ENCODE measurements around the gene SCTR. TPM values are rescaled to one million over a fixed set of nuclear protein-coding genes. Genes with fewer than 3 reads are reported as not detected.

The SCTR gene
- total and polyA plus RNA-seq, 2 of the 8 experiments (the other 6 are each of a cell fraction or from before 2014, with no cell fraction given), result 0.15 TPM; not detected in 1

- ChIA-PET CTCF (ENCODE audit: partially characterized antibody) (interaction anchor here (0.6 to 6.9 kb wide), 3 partner anchors 21 to 186 kb away, joined by 3 to 41 read pairs (median 3); no protein-coding TSS in a partner anchor), POLR2A (ENCODE audit: partially characterized antibody) (interaction anchor here (0.9 kb wide), 1 partner anchor 10 kb away, joined by 3 read pairs; no protein-coding TSS in a partner anchor)
- Histone ChIP-seq H3K4me1 (replicated peaks in 1 of 4; ENCODE audit: control insufficient read depth in 3 of 4, insufficient read depth in 4 of 4, low read length in 3 of 4) (no peaks in the 10 kb centered on the region), H3K4ac (replicated peaks; ENCODE audit: insufficient read length, low read depth, low read length) (no peak overlapping the region), H2BK120ac (replicated peaks; ENCODE audit: low read depth, low read length) (no peak overlapping the region), H2AK5ac (ENCODE audit: low read depth, low read length) (no peak overlapping the region), H2BK12ac (ENCODE audit: low read depth, low read length) (no peak overlapping the region), H3K56ac (replicated peaks; ENCODE audit: insufficient read length, low read depth, low read length) (no peak overlapping the region), H3K4me2 (ENCODE audit: insufficient read depth in 1 of 2, low read depth in 2 of 2, low read length in 2 of 2) (no peak overlapping the region), H2AFZ (ENCODE audit: low read length) (no peak overlapping the region), H3K27ac (ENCODE audit: low read depth, low read length) (no peak overlapping the region), H3K18ac (ENCODE audit: extremely low read depth, low read length) (no peak overlapping the region), H4K20me1 (replicated peaks in 1 of 2; ENCODE audit: control insufficient read depth in 1 of 2, insufficient read depth in 2 of 2, low read length in 2 of 2) (no peaks in the 10 kb centered on the region), H3K27me3 (replicated peaks in 1 of 4; ENCODE audit: control insufficient read depth in 3 of 4, extremely low read depth in 1 of 4, insufficient read depth in 3 of 4, low read length in 3 of 4) (0 out of 7 replicates have a peak, but pooled peaks cover 0 to 2% (median 0%) of the 10 kb centered on the region in 4 experiments), H2BK15ac (ENCODE audit: low read length) (no peak overlapping the region), H2BK5ac (ENCODE audit: low read depth, low read length) (no peak overlapping the region), H4K8ac (ENCODE audit: extremely low read depth, insufficient read depth, low read length) (no peak overlapping the region), H3K36me3 (ENCODE audit: control insufficient read depth in 2 of 4, insufficient read depth in 4 of 4, low read length in 3 of 4) (no peaks in the 10 kb centered on the region), H4K91ac (replicated peaks; ENCODE audit: insufficient read length, low read length) (no peak overlapping the region), H3K14ac (ENCODE audit: insufficient read length) (no peak overlapping the region), H2BK20ac (ENCODE audit: low read length) (no peak overlapping the region), H3K79me2 (ENCODE audit: control insufficient read depth in 1 of 2, insufficient read depth in 2 of 2, low read length in 2 of 2) (no peaks in the 10 kb centered on the region), H3K79me1 (ENCODE audit: low read depth, low read length) (no peaks in the 10 kb centered on the region; the same call in 1 of the 2 replicates), H3K9ac (replicated peaks in 1 of 4; ENCODE audit: extremely low read depth in 1 of 4, low read depth in 3 of 4, low read length in 3 of 4) (no peak overlapping the region), H3K9me3 (ENCODE audit: insufficient read depth in 2 of 2, low read depth in 1 of 2, low read length in 1 of 2) (no peaks in the 10 kb centered on the region), H3K23me2 (ENCODE audit: low read depth, low read length) (peaks cover under 1% of the 10 kb centered on the region; the same call in 1 of the 2 replicates), H4K5ac (ENCODE audit: insufficient read length, low read depth, low read length) (no peak overlapping the region), H3K4me3 (ENCODE audit: extremely low read depth in 1 of 4, insufficient read depth in 2 of 4, low read depth in 3 of 4, low read length in 4 of 4) (no peak overlapping the region), H3K23ac (ENCODE audit: insufficient read length) (no peak overlapping the region)
- 88% methylated on average over 13 of the region's 13 CpGs; no CpG with 5 or more reads in 1 of the 2 experiments for WGBS, 2 experiments (ENCODE audit: extremely low coverage in 1 of 2, insufficient coverage in 1 of 2, insufficient read length in 1 of 2, insufficient replicate concordance in 2 of 2, low coverage in 1 of 2, low lambda C conversion rate in 2 of 2, missing lambda C conversion rate in 1 of 2)
- FAIRE-seq (no peak), DNase-seq (ENCODE audit: low read depth in 1 of 2, low spot score in 2 of 2) (no peak)
- TF ChIP-seq JUND (IDR thresholded peaks at IDR 0.05; ENCODE audit: low read length), result no peak
- TF ChIP-seq POU5F1 (IDR thresholded peaks at IDR 0.05; ENCODE audit: low read depth, low read length), result no peak
- no peak for TF ChIP-seq TEAD4 (IDR thresholded peaks at IDR 0.05; ENCODE audit: low read depth, low read length)
- TF ChIP-seq POLR2AphosphoS5 (IDR thresholded peaks at IDR 0.05; ENCODE audit: low read depth, low read length), result no peak
- no peak for TF ChIP-seq KDM1A (IDR thresholded peaks at IDR 0.05; ENCODE audit: borderline replicate concordance, low read length)
- no peak for TF ChIP-seq CBX8 (IDR thresholded peaks at IDR 0.05; ENCODE audit: borderline replicate concordance, low read depth, low read length)
- TF ChIP-seq CTBP2 (IDR thresholded peaks at IDR 0.05; ENCODE audit: borderline replicate concordance, insufficient read depth, insufficient read length, low read length), result no peak
- no peak for TF ChIP-seq CREB1 (IDR thresholded peaks at IDR 0.05)
- TF ChIP-seq CHD2 (IDR thresholded peaks at IDR 0.05; ENCODE audit: low read length), result no peak
- TF ChIP-seq SP2 (IDR thresholded peaks at IDR 0.05; ENCODE audit: low read length), result no peak
- no peak for TF ChIP-seq MAFK (IDR thresholded peaks at IDR 0.05; ENCODE audit: low read depth, low read length)
- TF ChIP-seq NANOG (IDR thresholded peaks at IDR 0.05; ENCODE audit: insufficient read depth, low read depth, low read length, poor library complexity, severe bottlenecking), result no peak
Observed at GRCh38 chr2:119455066-119455718, 69.1 kb downstream of the SCTR start.

All from H1 (cell line).